K562 (cell line): ENCODE measurements around the gene CBX2. TPM values are rescaled to one million over a fixed set of nuclear protein-coding genes. Genes with fewer than 3 reads are reported as not detected.
A peak's percentile ranks its signal among the peaks of the same experiment; 100 is the strongest.

Source experiments
- BRD9 ChIP-seq: fragments of 450-650 bp; IDR thresholded peaks from 2 replicates; pipeline ENCODE4 v1.6.1; 2018; ENCODE audit warnings: low read depth; ENCODE audit not compliant: partially characterized antibody
- DMBX1 ChIP-seq: fragments of 250-450 bp; sonication (Bioruptor Pico); IDR thresholded peaks from 2 replicates; pipeline ENCODE4 v1.8.0; 2022; ENCODE audit warnings: inconsistent platforms, mild to moderate bottlenecking, moderate library complexity, borderline replicate concordance
- E2F6 ChIP-seq, 2 experiments: IDR thresholded peaks; 2 replicates each; pipeline ENCODE4 v1.6.1; 2011; ENCODE audit warnings: borderline replicate concordance in 1 of 2, control low read depth in 1 of 2, low read depth in 1 of 2, low read length in 1 of 2, mild to moderate bottlenecking in 1 of 2, mixed read lengths in 1 of 2, moderate library complexity in 1 of 2; ENCODE audit not compliant: insufficient read depth in 1 of 2, insufficient read length in 1 of 2, poor library complexity in 1 of 2, severe bottlenecking in 1 of 2; ENCODE audit errors: extremely low read depth in 1 of 2
- ELF4 ChIP-seq: fragments of 450-650 bp; formaldehyde crosslinking; IDR thresholded peaks from 2 replicates; pipeline ENCODE4 v1.4.0; 2022; ENCODE audit warnings: missing genetic modification characterization
- ETV1 ChIP-seq: fragments of 450-650 bp; conservative IDR thresholded peaks from 2 replicates; pipeline ENCODE4 v1.6.1; 2016; ENCODE audit warnings: missing genetic modification characterization, control low read depth, low read depth, missing compliant biosample characterization
- HCFC1 ChIP-seq: IDR thresholded peaks from 2 replicates; pipeline ENCODE4 v1.6.1; 2012; ENCODE audit warnings: low read depth, low read length, improper control_type of control experiment
- KLF16 ChIP-seq: IDR thresholded peaks from 2 replicates; pipeline ENCODE4 v1.6.1; 2016; ENCODE audit warnings: antibody characterized with exemption
- MAZ ChIP-seq, 2 experiments: fragments of 450-650 bp in 1 of 2; sonication (generic) in 1 of 2; formaldehyde crosslinking; IDR thresholded peaks in 1 of 2; conservative IDR thresholded peaks in 1 of 2; 2 replicates each; pipeline versions ENCODE4 v1.4.0 to v1.5.0; 2020; ENCODE audit warnings: mild to moderate bottlenecking in 1 of 2, missing genetic modification reagents in 1 of 2
- MBD2 ChIP-seq: sonication (generic); IDR thresholded peaks from 2 replicates; pipeline ENCODE4 v1.6.1; 2016; ENCODE audit warnings: low read depth, borderline replicate concordance
- MYBL2 ChIP-seq, 2 experiments: fragments of 450-650 bp in 1 of 2; sonication (generic) in 1 of 2; formaldehyde crosslinking in 1 of 2; IDR thresholded peaks; 2 replicates each; pipeline versions ENCODE4 v1.6.1 to v1.8.1; 2017 to 2022; ENCODE audit warnings: borderline replicate concordance in 1 of 2, inconsistent platforms in 1 of 2, low read depth in 1 of 2, mild to moderate bottlenecking in 1 of 2, missing genetic modification reagents in 1 of 2, moderate library complexity in 1 of 2
- NR1H2 ChIP-seq: sonication (generic); formaldehyde crosslinking; IDR thresholded peaks from 2 replicates; pipeline ENCODE4 v1.4.0; 2020; ENCODE audit warnings: mild to moderate bottlenecking, missing genetic modification reagents
- SMAD2 ChIP-seq: fragments of 150-350 bp; IDR thresholded peaks from 2 replicates; pipeline ENCODE4 v1.6.1; 2014; ENCODE audit warnings: low read depth, mild to moderate bottlenecking, low read length
- SP2 ChIP-seq: IDR thresholded peaks from 2 replicates; pipeline ENCODE4 v1.6.1; 2011; ENCODE audit warnings: mild to moderate bottlenecking, low read depth, low read length, moderate library complexity; ENCODE audit not compliant: poor library complexity, severe bottlenecking; ENCODE audit errors: extremely low read depth
- STAG1 ChIP-seq: sonication (generic); formaldehyde crosslinking; IDR thresholded peaks from 2 replicates; pipeline ENCODE4 v1.5.0; 2020; ENCODE audit warnings: missing genetic modification reagents, borderline replicate concordance
- TEAD2 ChIP-seq: fragments of 450-650 bp; IDR thresholded peaks from 2 replicates; pipeline ENCODE4 v1.6.1; 2016; ENCODE audit warnings: missing genetic modification characterization, control low read depth, missing compliant biosample characterization
- U2AF1 ChIP-seq: fragments of 200-400 bp; formaldehyde crosslinking; optimal IDR thresholded peaks from 2 replicates; pipeline ENCODE3; 2017; ENCODE audit warnings: mild to moderate bottlenecking, low read depth, low read length, moderate library complexity
- UBTF ChIP-seq, 2 experiments: IDR thresholded peaks; 2 replicates each; pipeline ENCODE4 v1.6.1; 2012; ENCODE audit warnings: improper control_type of control experiment in 2 of 2, low read depth in 2 of 2, low read length in 2 of 2, borderline replicate concordance in 1 of 2
- USF1 ChIP-seq: sonication (generic); formaldehyde crosslinking; IDR thresholded peaks from 2 replicates; pipeline ENCODE4 v1.9.0; 2022; ENCODE audit warnings: mild to moderate bottlenecking, missing genetic modification reagents
- ZBTB17 ChIP-seq: fragments of 450-650 bp; formaldehyde crosslinking; IDR thresholded peaks from 2 replicates; pipeline ENCODE4 v1.4.0; 2020; ENCODE audit warnings: mild to moderate bottlenecking
- ZKSCAN8 ChIP-seq: fragments of 200-800 bp; sonication (Bioruptor generic); IDR thresholded peaks from 2 replicates; pipeline ENCODE4 v1.6.1; 2016; ENCODE audit warnings: missing genetic modification characterization, missing compliant biosample characterization
- ZNF217 ChIP-seq: sonication (generic); formaldehyde crosslinking; IDR thresholded peaks from 2 replicates; pipeline ENCODE4 v1.8.0; 2022; ENCODE audit warnings: mild to moderate bottlenecking, missing genetic modification reagents
- ZNF384 ChIP-seq: IDR thresholded peaks from 2 replicates; pipeline ENCODE4 v1.6.1; 2012; ENCODE audit warnings: low read depth, low read length, improper control_type of control experiment
- ZNF584 ChIP-seq: fragments of 200-800 bp; sonication (Bioruptor generic); IDR thresholded peaks from 2 replicates; pipeline ENCODE4 v1.6.1; 2016; ENCODE audit warnings: low read depth, mild to moderate bottlenecking, missing genetic modification characterization, missing compliant biosample characterization
- polyA plus RNA-seq, 8 experiments: library from polyadenylated mRNA; depleted of rRNA in 4 of 8; stranded (reverse) in 5 of 8; unstranded in 3 of 8; fragments of >200 nt; fragmentation: Nextera tagmentation in 2 of 8; fragmentation: Illumina TruSeq in 1 of 8; extraction: Ambion mirVana in 2 of 8; extraction: Trizol in 1 of 8; gene quantifications; 2 replicates each; pipeline versions ENCODE4 v1.2.1 to v1.2.3, GENCODE V29; 2011 to 2014; ENCODE audit warnings: inconsistent platforms in 1 of 8, missing spikeins in 1 of 8
- total RNA-seq, 7 experiments: library from RNA; depleted of rRNA in 6 of 7; stranded (reverse); fragments of >200 nt in 6 of 7; fragmentation: Illumina TruSeq in 2 of 7; extraction: Trizol in 2 of 7; gene quantifications; 2 replicates each; pipeline versions ENCODE4 v1.2.1 to v1.2.3, GENCODE V29; 2011 to 2021; ENCODE audit warnings: low replicate concordance in 1 of 7

Gene CBX2
- total and polyA plus RNA-seq, 9 of the 15 experiments (the other 6 are each of a cell fraction or from before 2014, with no cell fraction given), result 0.66 to 26.9 (median 13.9) TPM

GRCh38 chr17:79833744-79834564 is 56.0 kb downstream of the CBX2 start (continued):
- TF ChIP-seq MAZ (CRISPR knock-in tag; conservative IDR thresholded peaks at IDR 0.05 in 1 of 2, IDR thresholded peaks at IDR 0.05 in 1 of 2), result peak; percentile 20 to 41; a peak in 2 of 4 replicates
- TF ChIP-seq ZNF384, result no peak
- TF ChIP-seq NR1H2 (CRISPR knock-in tag), result no peak; the same call in 1 of the 2 replicates
- TF ChIP-seq USF1 (CRISPR knock-in tag), result no peak
- no peak for TF ChIP-seq U2AF1
- TF ChIP-seq BRD9, result no peak
- TF ChIP-seq ZNF584 (CRISPR knock-in tag), result no peak
- no peak for TF ChIP-seq KLF16
- no peak for TF ChIP-seq TEAD2 (tag)
- TF ChIP-seq ZBTB17 (CRISPR knock-in tag), result no peak
- TF ChIP-seq ZKSCAN8 (CRISPR knock-in tag), result no peak
- no peak for TF ChIP-seq DMBX1 (CRISPR knock-in tag)
- TF ChIP-seq ELF4, result no peak
- TF ChIP-seq HCFC1, result 0 out of 2 replicates have a peak, but pooled peaks have one; percentile 3
- TF ChIP-seq ZNF217 (CRISPR knock-in tag), result no peak
- 0 out of 2 replicates have a peak, but pooled peaks have one; percentile 10 for TF ChIP-seq MBD2
- TF ChIP-seq E2F6 (IDR thresholded peaks at IDR 0.05; ENCODE audit: borderline replicate concordance in 1 of 2, extremely low read depth in 1 of 2, insufficient read depth in 1 of 2, insufficient read length in 1 of 2, low read depth in 1 of 2, low read length in 1 of 2, poor library complexity in 1 of 2, severe bottlenecking in 1 of 2), result peak; percentile 18 to 28
- TF ChIP-seq MYBL2 (IDR thresholded peaks at IDR 0.05; ENCODE audit: low read depth), result no peak
- TF ChIP-seq MYBL2 (CRISPR knock-in tag; IDR thresholded peaks at IDR 0.05; ENCODE audit: borderline replicate concordance), result no peak
- TF ChIP-seq STAG1 (CRISPR knock-in tag), result no peak
- no peak for TF ChIP-seq SP2
- no peak for TF ChIP-seq SMAD2
- peak; percentile 5 to 85; a peak in 2 of 4 replicates for TF ChIP-seq UBTF (IDR thresholded peaks at IDR 0.05; ENCODE audit: borderline replicate concordance in 1 of 2, low read depth in 2 of 2, low read length in 2 of 2)
- no peak for TF ChIP-seq ETV1 (tag)
